K562 (cell line): ENCODE measurements around the gene TAF8. TPM values are rescaled to one million over a fixed set of nuclear protein-coding genes. Genes with fewer than 3 reads are reported as not detected.

Experiments
- ARID2 ChIP-seq: fragments of 450-650 bp; IDR thresholded peaks from 2 replicates; pipeline ENCODE4 v1.6.1; 2017; ENCODE audit warnings: antibody characterized with exemption, mild to moderate bottlenecking
- CBFA2T2 ChIP-seq: fragments of 450-650 bp; conservative IDR thresholded peaks from 2 replicates; pipeline ENCODE4 v1.6.1; 2017; ENCODE audit warnings: mild to moderate bottlenecking
- MTA1 ChIP-seq: fragments of 450-650 bp; IDR thresholded peaks from 2 replicates; pipeline ENCODE4 v1.6.1; 2017; ENCODE audit warnings: borderline replicate concordance
- RBM25 ChIP-seq: fragments of 200-400 bp; formaldehyde crosslinking; IDR thresholded peaks from 2 replicates; pipeline ENCODE4 v1.6.1; 2018; ENCODE audit warnings: low read length, low read depth, moderate library complexity; ENCODE audit not compliant: severe bottlenecking
- RFX5 ChIP-seq: IDR thresholded peaks from 2 replicates; pipeline ENCODE4 v1.6.1; 2011; ENCODE audit warnings: low read depth, mild to moderate bottlenecking, improper control_type of control experiment, low read length
- ZNF324 ChIP-seq: fragments of 250-450 bp; sonication (Bioruptor Pico); IDR thresholded peaks from 2 replicates; pipeline ENCODE4 v1.4.0; 2020; ENCODE audit warnings: mild to moderate bottlenecking
- polyA plus RNA-seq, 8 experiments: library from polyadenylated mRNA; depleted of rRNA in 4 of 8; stranded (reverse) in 5 of 8; unstranded in 3 of 8; fragments of >200 nt; fragmentation: Nextera tagmentation in 2 of 8; fragmentation: Illumina TruSeq in 1 of 8; extraction: Ambion mirVana in 2 of 8; extraction: Trizol in 1 of 8; gene quantifications; 2 replicates each; pipeline versions ENCODE4 v1.2.1 to v1.2.3, GENCODE V29; 2011 to 2014; ENCODE audit warnings: inconsistent platforms in 1 of 8, missing spikeins in 1 of 8
- total RNA-seq, 7 experiments: library from RNA; depleted of rRNA in 6 of 7; stranded (reverse); fragments of >200 nt in 6 of 7; fragmentation: Illumina TruSeq in 2 of 7; extraction: Trizol in 2 of 7; gene quantifications; 2 replicates each; pipeline versions ENCODE4 v1.2.1 to v1.2.3, GENCODE V29; 2011 to 2021; ENCODE audit warnings: low replicate concordance in 1 of 7
- TF ChIP-seq, protein P1 (sequence below), 2 experiments: fragments of 450-650 bp; IDR thresholded peaks; 2 replicates each; pipeline ENCODE4 v1.6.1; 2016; ENCODE audit warnings: mild to moderate bottlenecking in 2 of 2, borderline replicate concordance in 1 of 2, low read depth in 1 of 2, moderate library complexity in 1 of 2
- TF ChIP-seq, protein P2 (sequence below): sonication (generic); formaldehyde crosslinking; IDR thresholded peaks from 2 replicates; pipeline ENCODE4 v1.8.0; 2022; ENCODE audit warnings: mild to moderate bottlenecking, low read depth, missing genetic modification reagents
- TF ChIP-seq, protein P3 (sequence below): sonication (generic); formaldehyde crosslinking; IDR thresholded peaks from 2 replicates; pipeline ENCODE4 v1.8.0; 2022; ENCODE audit warnings: missing genetic modification reagents, mild to moderate bottlenecking, moderate library complexity, borderline replicate concordance
- TF ChIP-seq, protein P4 (sequence below): fragments of 250-450 bp; sonication (Bioruptor Pico); IDR thresholded peaks from 2 replicates; pipeline ENCODE4 v1.5.0; 2020; ENCODE audit warnings: mild to moderate bottlenecking, borderline replicate concordance
- TF ChIP-seq, protein P5 (sequence below), 2 experiments: fragments of 450-650 bp; conservative IDR thresholded peaks; 2 replicates each; pipeline ENCODE4 v1.6.1; 2017; ENCODE audit warnings: mild to moderate bottlenecking in 2 of 2, moderate library complexity in 2 of 2

Gene TAF8
- total and polyA plus RNA-seq, 9 of the 15 experiments (the other 6 are each of a cell fraction or from before 2014, with no cell fraction given): 29.4 to 84.0 (median 52.6) TPM

DNA sequence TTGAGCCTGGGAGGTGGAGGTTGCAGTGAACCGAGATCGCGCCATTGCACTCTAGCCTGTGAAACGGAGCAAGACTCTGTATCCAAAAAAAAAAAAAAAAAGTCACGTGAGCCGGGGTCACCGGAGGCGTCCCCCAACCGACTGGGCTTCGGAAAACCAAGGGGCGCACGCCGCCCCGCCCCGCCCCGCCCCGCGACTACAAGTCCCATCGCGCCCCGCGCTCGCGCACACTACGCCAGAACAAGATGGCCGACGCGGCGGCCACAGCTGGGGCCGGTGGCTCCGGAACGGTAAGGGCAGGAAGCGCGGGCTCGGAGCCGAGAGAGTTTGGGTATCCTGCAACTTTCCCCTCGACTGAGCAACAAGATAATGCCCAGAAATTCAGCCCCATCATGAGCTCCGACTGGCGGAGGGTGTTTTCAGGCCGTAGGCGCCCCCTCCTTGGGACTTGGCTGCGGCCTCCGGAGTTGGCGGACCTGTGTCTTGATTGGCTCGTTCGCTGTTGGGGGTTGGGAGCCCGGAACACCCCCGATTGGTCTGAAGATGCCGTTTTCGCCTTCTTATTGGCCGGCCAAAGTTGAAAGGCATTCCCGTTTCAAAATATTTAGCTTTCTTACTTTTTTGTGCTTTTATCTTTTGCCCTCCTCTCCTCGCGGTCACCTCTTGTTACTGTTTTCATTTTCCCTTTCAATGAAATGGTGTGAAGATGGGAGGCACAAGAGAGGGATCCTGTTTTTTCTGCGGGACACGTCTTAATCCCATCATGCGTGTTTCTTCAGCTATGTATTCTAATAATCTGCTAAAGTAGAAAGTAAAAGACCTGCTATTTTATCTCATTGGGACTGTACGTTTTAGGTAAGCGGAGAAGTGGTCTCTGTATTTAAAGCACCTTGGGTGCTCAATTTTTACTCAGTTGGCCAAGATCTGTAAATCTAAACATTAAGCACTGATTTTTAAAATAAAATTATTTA, at the start of gene TAF8 (continued):
- TF ChIP-seq, protein P1, sequence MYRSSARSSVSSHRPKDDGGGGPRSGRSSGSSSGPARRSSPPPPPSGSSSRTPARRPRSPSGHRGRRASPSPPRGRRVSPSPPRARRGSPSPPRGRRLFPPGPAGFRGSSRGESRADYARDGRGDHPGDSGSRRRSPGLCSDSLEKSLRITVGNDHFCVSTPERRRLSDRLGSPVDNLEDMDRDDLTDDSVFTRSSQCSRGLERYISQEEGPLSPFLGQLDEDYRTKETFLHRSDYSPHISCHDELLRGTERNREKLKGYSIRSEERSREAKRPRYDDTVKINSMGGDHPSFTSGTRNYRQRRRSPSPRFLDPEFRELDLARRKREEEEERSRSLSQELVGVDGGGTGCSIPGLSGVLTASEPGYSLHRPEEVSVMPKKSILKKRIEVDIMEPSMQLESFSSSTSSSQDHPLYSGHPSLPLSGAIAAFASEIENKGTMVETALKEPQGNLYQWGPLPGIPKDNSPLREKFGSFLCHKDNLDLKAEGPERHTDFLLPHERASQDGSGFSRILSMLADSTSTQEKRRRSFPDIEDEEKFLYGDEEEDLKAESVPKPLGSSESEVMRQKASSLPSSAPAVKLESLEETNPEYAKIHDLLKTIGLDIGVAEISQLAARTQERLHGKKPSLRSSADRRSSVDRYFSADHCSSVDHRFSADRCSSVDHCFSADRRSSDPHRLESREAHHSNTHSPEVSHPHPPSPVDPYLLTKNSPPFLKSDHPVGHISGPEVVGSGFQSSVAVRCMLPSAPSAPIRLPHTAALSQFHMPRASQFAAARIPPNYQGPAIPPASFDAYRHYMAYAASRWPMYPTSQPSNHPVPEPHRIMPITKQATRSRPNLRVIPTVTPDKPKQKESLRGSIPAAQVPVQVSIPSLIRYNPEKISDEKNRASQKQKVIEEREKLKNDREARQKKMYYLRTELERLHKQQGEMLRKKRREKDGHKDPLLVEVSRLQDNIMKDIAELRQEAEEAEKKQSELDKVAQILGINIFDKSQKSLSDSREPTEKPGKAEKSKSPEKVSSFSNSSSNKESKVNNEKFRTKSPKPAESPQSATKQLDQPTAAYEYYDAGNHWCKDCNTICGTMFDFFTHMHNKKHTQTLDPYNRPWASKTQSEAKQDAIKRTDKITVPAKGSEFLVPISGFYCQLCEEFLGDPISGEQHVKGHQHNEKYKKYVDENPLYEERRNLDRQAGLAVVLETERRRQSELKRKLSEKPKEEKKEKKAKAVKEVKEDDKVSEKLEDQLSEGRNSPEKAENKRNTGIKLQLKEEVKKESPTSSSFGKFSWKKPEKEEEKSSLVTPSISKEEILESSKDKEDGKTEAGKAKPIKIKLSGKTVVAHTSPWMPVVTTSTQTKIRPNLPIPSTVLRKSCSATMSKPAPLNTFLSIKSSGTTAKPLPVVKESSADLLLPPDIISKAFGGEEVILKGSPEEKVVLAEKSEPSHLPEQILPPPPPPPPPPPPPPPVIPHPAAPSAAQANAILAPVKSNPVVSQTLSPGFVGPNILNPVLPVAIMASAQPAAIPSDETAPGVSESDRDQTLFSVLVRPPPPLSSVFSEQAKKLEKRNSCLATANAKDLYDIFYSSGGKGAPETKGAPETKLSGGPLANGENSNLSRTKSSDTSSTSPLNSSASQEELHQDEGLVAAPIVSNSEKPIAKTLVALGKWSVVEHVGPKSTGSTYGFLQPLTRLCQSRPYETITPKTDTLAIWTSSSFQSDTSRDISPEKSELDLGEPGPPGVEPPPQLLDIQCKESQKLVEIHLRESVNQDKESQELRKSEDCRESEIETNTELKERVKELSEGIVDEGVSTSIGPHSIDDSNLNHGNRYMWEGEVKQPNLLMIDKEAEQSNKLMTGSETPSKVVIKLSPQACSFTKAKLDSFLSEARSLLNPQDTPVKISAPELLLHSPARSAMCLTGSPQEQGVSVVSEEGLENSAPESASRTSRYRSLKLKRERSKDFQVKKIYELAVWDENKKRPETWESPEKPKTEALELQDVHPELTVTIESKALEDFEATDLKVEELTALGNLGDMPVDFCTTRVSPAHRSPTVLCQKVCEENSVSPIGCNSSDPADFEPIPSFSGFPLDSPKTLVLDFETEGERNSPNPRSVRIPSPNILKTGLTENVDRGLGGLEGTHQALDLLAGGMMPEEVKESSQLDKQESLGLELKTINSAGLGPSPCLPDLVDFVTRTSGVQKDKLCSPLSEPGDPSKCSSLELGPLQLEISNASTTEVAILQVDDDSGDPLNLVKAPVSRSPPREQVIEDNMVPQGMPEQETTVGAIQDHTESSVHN (IDR thresholded peaks at IDR 0.05; ENCODE audit: borderline replicate concordance in 1 of 2, low read depth in 1 of 2): no peak
- TF ChIP-seq MTA1 (no peak), RFX5 (peak; percentile 35; the same call in 1 of the 2 replicates), ARID2 (no peak), ZNF324 (CRISPR knock-in tag) (no peak), RBM25 (peak; percentile 74), CBFA2T2 (peak; percentile 58)
- TF ChIP-seq, protein P2, sequence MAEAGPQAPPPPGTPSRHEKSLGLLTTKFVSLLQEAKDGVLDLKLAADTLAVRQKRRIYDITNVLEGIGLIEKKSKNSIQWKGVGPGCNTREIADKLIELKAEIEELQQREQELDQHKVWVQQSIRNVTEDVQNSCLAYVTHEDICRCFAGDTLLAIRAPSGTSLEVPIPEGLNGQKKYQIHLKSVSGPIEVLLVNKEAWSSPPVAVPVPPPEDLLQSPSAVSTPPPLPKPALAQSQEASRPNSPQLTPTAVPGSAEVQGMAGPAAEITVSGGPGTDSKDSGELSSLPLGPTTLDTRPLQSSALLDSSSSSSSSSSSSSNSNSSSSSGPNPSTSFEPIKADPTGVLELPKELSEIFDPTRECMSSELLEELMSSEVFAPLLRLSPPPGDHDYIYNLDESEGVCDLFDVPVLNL (CRISPR knock-in tag): no peak
- TF ChIP-seq, protein P3, sequence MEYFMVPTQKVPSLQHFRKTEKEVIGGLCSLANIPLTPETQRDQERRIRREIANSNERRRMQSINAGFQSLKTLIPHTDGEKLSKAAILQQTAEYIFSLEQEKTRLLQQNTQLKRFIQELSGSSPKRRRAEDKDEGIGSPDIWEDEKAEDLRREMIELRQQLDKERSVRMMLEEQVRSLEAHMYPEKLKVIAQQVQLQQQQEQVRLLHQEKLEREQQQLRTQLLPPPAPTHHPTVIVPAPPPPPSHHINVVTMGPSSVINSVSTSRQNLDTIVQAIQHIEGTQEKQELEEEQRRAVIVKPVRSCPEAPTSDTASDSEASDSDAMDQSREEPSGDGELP: peak; percentile 99
- TF ChIP-seq, protein P4, sequence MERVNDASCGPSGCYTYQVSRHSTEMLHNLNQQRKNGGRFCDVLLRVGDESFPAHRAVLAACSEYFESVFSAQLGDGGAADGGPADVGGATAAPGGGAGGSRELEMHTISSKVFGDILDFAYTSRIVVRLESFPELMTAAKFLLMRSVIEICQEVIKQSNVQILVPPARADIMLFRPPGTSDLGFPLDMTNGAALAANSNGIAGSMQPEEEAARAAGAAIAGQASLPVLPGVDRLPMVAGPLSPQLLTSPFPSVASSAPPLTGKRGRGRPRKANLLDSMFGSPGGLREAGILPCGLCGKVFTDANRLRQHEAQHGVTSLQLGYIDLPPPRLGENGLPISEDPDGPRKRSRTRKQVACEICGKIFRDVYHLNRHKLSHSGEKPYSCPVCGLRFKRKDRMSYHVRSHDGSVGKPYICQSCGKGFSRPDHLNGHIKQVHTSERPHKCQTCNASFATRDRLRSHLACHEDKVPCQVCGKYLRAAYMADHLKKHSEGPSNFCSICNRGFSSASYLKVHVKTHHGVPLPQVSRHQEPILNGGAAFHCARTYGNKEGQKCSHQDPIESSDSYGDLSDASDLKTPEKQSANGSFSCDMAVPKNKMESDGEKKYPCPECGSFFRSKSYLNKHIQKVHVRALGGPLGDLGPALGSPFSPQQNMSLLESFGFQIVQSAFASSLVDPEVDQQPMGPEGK (CRISPR knock-in tag): no peak
- TF ChIP-seq, protein P5, sequence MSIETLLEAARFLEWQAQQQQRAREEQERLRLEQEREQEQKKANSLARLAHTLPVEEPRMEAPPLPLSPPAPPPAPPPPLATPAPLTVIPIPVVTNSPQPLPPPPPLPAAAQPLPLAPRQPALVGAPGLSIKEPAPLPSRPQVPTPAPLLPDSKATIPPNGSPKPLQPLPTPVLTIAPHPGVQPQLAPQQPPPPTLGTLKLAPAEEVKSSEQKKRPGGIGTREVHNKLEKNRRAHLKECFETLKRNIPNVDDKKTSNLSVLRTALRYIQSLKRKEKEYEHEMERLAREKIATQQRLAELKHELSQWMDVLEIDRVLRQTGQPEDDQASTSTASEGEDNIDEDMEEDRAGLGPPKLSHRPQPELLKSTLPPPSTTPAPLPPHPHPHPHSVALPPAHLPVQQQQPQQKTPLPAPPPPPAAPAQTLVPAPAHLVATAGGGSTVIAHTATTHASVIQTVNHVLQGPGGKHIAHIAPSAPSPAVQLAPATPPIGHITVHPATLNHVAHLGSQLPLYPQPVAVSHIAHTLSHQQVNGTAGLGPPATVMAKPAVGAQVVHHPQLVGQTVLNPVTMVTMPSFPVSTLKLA (conservative IDR thresholded peaks at IDR 0.05): peak; percentile 91 to 96
